ENCODE results near the gene MMP28. TPM values are rescaled to one million over a fixed set of nuclear protein-coding genes. Genes with fewer than 3 reads are reported as not detected.
A peak's percentile ranks its signal among the peaks of the same experiment; 100 is the strongest.
"Not testable (repeated sequence)": the region's sequence is repeated elsewhere in the genome, so short reads cannot be mapped to it uniquely, and the experiment has no call there.

Gene MMP28
- total RNA-seq, 1 donor from 2014 or later: 23.5 TPM

GRCh38 chr17:35765756-35766488, 29.5 kb downstream of the MMP28 start:
- no peak for DNase-seq (ENCODE audit: low spot score)

GRCh38 chr17:35765086-35765710, 30.2 kb downstream of the MMP28 start:
- no peak for DNase-seq (ENCODE audit: low spot score)

GRCh38 chr17:35764123-35764991, 31.1 kb downstream of the MMP28 start:
- DNase-seq (ENCODE audit: low spot score): peak; percentile 87

- DNase-seq (ENCODE audit: low spot score): no peak
These were observed 31.7 kb downstream of the MMP28 start for GRCh38 chr17:35763767-35764122.

GRCh38 chr17:35761601-35762000, 33.8 kb downstream of the MMP28 start:
- DNase-seq (ENCODE audit: low spot score): no peak

- DNase-seq (ENCODE audit: low spot score): no peak
These were observed 34.9 kb downstream of the MMP28 start, which contains the start of gene C17orf50 for GRCh38 chr17:35760587-35760986. C17orf50 (plus strand) TSS chr17:35760887; CDS start chr17:35760942, 55 bp downstream.

GRCh38 chr17:35757243-35757642, 38.2 kb downstream of the MMP28 start:
- no peak for DNase-seq (ENCODE audit: low spot score)

GRCh38 chr17:35752945-35753764, 42.3 kb downstream of the MMP28 start, which contains the start of gene GAS2L2:
GAS2L2 (minus strand) TSS chr17:35753239; CDS start chr17:35752850, 389 bp downstream.
- no peak for DNase-seq (ENCODE audit: low spot score)

GRCh38 chr17:35752471-35752870, 43.0 kb downstream of the MMP28 start:
- no peak for DNase-seq (ENCODE audit: low spot score)

GRCh38 chr17:35751541-35751940, 43.9 kb downstream of the MMP28 start:
- DNase-seq (ENCODE audit: low spot score): not testable (repeated sequence)

GRCh38 chr17:35750526-35751395, 44.7 kb downstream of the MMP28 start:
- DNase-seq (ENCODE audit: low spot score): no peak

- no peak for DNase-seq (ENCODE audit: low spot score)
These were observed 45.7 kb downstream of the MMP28 start for GRCh38 chr17:35749560-35750412.

- DNase-seq (ENCODE audit: low spot score): no peak
These were observed 46.5 kb downstream of the MMP28 start for GRCh38 chr17:35748979-35749378.

- no peak for DNase-seq (ENCODE audit: low spot score)
These were observed 47.0 kb downstream of the MMP28 start for GRCh38 chr17:35748341-35748841.

- peak; percentile 81 for DNase-seq (ENCODE audit: low spot score)
These were observed 47.9 kb downstream of the MMP28 start for GRCh38 chr17:35747540-35748017.

- no peak for DNase-seq (ENCODE audit: low spot score)
These were observed 49.6 kb downstream of the MMP28 start for GRCh38 chr17:35745749-35746320.

GRCh38 chr17:35745246-35745645, 50.2 kb downstream of the MMP28 start:
- no peak for DNase-seq (ENCODE audit: low spot score)

- no peak for DNase-seq (ENCODE audit: low spot score)
These were observed 50.6 kb downstream of the MMP28 start for GRCh38 chr17:35744830-35745229.

All from ureter (tissue), 1 donor.